Stimulated activated CD8-positive, alpha-beta memory T cell treated with anti-CD3 and anti-CD28 coated beads, Interleukin-15, amount 100 ng/mL, for 24 hours (primary cell): ENCODE measurements around the gene RAB44.
A peak's percentile ranks its signal among the peaks of the same experiment; 100 is the strongest.

ENCODE experiments used
- DNase-seq: peaks from one replicate; pipeline ENCODE4 v3.0.0-alpha.2; 2020; ENCODE audit warnings: low read depth

Gene RAB44

DNA sequence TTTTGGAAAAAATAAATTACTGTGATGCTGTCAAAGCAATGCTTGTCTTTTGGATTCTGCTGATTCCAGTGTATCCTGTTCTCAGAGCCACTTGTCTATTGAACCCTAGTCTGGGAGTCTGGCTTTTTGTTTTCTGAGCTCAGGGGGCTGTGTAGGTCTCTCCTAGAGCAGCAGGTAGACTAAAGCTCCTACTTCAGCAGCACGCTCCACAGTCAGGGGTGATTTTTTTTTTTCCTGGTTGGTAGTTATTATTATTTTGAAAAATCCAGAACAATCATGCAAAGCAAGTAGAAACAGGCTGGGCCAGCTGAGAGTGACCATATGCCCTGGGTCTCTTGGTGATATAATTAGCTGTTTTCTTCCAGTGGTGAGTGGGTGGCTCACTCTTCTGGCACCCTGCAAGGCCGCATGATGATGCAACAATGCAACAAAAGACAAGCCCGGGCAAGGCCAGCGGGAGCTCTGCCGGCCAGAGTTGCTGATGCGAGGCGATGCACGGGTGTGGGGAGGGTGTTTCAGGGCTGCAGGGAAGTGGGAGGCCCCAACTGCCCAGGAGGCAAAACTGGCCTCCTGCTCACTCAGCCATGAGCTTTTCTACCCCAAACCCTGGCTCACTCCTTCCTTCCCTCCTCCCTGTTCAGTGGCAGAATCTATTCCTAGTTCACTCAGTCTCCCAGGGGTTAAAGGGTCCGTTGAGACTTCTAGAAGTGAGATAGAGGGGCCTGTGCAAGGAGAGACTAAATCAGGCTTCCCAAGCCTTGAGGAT lies 30.6 kb upstream of the RAB44 start:
- no peak for DNase-seq

DNA sequence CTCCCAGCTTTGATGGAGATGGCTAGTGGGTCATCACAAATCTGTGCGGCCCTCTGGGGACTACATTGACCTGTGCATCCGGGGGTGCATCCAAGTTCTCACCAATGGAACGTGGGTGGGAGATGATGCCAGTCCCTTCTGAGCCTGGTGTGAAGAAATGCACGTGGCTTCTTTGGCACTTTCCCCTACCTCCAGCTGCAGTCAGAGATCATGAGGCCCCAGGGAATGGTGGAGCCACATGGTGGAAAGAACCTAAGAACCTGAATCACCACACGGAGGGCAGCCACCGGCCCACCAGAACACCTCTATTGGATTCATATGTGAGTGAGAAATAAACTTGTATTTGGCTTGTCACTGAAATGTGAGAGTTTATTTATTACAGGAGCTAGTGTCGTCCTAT lies 29.0 kb upstream of the RAB44 start:
- DNase-seq: no peak

DNA sequence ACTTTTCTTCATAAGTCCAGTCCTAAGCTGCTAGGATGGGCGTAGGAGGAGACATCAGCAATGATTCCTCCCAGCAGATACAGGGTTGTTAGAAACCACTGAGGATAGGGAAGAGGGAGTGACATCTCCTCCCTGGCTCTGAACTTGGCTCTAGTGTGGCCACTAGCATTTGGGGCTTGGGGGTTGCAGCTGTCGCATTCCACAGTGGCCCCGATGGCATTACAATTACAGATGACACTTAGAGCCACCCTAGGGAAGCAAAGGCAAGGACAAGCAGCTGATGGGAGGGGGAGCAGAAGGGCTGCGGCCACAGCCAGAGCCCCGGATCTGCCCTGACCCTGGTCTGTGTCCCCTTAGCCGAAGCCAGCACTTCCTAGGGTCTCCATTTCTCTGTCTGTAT lies 28.6 kb upstream of the RAB44 start:
- DNase-seq: no peak

DNA sequence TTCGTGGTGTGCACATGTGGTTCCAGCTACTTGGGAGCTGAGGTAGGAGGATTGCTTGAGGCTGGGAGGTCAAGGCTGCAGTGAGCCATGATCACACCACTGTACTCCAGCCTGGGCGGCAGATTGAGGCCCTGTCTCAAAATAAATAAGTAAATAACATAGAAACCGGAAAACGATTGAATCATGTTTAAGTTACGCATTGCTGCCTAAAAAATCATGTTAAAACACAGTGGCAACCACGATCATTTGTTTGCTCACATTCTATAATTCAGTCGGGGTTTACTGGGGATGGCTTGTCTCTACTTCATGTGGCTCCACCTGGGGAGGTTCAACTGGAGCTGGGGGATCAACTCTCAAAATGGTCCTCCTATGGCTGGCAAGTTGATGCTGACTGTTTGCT lies 27.4 kb upstream of the RAB44 start:
- no peak for DNase-seq

DNA sequence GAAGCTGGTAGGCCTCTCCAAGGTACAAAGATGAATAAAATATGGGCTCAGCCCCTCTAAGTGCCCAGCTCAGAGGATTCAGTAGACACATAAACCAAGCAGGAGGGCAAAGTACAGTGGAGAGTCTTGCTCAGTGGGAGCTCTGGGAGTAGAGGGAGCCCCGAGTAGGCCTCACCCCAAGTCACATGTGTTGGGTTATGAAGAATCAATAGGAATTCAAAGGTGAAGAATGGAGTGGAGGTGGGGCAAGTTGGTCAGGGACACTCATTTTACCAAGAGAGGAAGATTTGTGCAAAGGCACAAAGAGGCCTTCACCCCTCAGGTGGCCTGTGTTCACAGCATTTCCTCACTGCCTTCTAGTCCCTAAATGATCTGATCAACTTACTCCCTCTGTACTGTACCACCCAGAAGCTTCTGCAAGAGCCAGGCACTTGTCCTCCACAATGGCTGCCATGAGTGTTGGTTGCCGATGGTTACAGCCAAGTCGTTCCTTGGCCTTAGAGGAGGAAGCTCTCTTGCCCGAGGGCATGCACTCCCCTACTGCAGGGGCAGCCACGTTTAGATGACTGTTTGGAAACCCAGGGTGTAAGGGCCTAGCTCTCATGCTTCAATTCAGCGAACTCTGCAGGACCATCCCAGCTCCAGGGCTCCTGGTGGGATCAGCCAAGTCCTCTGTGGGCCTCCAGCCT lies 25.8 kb upstream of the RAB44 start:
- no peak for DNase-seq

DNA sequence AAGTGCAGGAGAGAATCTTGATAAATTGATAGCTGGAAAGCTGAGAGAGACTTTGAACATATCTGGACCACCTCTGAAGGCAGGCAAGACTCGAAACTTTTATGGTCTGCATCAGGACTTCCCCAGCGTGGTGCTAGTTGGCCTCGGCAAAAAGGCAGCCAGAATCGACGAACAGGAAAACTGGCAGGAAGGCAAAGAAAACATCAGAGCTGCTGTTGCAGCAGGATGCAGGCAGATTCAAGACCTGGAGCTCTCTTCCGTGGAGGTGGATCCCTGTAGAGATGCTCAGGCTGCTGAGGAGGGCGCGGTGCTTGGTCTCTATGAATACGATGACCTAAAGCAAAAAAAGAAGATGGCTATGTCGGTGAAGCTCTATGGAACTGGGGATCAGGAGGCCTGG lies 23.7 kb upstream of the RAB44 start:
- DNase-seq: no peak

DNA sequence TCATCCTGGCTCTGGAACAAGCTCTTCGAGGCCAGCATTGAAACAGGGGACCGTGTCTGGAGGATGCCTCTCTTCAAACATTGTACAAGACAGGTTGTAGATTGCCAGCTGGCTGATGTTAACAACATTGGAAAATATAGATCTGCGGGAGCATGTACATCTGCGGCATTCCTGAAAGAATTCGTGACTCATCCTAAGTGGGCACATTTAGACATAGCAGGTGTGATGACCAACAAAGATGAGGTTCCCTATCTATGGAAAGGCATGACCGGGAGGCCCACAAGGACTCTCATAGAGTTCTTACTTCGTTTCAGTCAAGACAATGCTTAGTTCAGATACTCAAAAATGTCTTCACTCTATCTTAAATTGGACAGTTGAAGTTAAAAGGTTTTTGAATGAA lies 22.7 kb upstream of the RAB44 start:
- DNase-seq: no peak

DNA sequence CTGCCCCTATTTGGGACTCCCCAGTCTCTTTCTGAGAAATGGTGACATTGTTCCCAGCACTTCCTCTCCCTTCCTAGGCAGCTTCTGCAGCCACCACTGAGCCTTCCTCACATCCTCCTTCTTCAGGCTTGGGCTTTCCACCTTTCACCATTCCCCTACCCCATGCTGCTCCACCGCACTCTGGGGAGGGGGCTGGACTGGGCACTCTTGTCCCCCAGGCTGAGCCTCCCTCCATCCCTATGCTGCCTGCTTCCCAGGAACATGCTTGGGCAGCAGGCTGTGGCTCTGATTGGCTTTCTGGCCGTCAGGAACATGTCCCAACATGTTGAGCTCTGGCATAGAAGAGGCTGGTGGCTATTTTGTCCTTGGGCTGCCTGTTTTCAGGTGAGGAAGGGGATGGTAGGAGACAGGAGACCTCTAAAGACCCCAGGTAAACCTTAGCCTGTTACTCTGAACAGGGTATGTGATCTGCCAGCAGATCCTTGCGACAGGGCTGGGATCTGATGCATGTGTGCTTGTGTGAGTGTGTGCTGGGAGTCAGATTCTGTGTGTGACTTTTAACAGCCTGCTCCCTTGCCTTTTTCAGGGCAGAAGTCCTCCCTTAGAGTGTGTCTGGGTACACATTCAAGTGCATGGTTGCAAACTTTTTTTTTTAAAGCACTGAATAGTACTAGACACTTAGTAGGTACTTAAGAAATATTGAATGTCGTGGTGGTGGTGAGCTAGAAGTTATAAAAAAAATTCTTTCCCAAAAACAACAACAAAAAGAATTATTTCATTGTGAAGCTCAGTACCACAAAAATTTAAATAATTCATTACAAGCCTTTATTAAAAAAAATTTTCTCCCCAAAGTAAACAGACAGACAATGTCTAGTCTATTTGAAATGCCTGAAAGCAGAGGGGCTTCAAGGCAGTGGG lies 21.2 kb upstream of the RAB44 start:
- no peak for DNase-seq

DNA sequence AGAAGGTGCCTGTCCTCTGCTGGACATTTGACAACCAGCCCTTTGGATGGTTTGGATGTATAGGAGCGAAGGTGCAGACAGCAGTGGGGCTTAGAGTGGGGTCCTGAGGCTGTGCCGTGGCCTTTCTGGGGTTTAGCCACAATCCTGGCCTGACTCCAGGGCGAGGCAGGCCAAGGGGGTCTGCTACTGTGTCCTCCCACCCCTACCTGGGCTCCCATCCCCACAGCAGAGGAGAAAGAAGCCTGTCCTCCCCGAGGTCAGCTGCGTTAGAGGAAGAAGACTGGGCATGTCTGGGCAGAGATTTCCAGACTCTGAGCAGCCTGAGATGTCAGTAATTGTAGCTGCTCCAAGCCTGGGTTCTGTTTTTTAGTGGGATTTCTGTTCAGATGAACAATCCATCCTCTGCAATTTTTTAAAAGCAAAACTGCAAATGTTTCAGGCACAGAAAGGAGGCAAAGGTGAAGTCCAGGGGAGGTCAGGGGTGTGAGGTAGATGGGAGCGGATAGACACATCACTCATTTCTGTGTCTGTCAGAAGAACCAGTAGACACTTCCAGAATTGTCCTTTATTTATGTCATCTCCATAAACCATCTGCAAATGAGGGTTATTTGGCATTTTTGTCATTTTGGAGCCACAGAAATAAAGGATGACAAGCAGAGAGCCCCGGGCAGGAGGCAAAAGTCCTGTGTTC lies 20.4 kb upstream of the RAB44 start:
- DNase-seq: no peak

DNA sequence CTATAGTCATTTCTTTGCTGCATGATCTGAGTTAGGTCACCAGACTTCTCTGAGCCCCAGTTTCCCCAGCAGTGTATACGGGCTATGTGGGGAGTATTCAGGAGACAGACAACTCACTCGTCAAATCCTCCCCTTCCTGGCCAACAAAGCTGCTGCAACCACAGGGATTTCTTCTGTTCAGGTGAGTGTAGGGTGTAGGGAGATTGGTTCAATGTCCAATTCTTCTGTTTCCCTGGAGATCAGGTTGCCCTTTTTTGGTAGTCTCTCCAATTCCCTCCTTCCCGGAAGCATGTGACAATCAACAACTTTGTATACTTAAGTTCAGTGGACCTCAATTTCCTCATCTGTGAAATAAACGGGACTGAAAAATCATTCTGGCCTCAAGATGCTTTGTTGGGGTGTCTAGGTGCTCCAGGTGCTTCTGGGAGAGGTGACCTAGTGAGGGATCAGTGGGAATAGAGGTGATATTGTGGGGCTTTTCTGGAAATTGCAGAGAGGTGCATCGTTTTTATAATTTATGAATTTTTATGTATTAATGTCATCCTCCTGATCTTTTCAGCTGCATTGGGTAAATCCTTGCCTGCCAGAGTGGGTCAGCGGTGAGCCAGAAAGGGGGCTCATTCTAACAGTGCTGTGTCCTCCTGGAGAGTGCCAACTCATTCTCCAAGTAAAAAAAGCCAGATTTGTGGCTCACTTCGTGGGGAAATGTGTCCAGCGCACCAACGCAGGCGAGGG lies 19.7 kb upstream of the RAB44 start:
- DNase-seq: no peak

DNA sequence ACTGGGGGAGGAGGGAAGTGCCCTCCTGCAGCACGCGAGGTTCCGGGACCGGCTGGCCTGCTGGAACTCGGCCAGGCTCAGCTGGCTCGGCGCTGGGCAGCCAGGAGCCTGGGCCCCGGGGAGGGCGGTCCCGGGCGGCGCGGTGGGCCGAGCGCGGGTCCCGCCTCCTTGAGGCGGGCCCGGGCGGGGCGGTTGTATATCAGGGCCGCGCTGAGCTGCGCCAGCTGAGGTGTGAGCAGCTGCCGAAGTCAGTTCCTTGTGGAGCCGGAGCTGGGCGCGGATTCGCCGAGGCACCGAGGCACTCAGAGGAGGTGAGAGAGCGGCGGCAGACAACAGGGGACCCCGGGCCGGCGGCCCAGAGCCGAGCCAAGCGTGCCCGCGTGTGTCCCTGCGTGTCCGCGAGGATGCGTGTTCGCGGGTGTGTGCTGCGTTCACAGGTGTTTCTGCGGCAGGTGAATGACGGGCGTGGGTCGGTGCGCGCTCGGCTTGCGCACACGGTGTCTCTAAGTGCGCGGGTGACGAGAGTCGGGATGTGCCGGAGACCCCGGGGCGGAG lies 19.1 kb upstream of the RAB44 start, which contains the start of gene CDKN1A:
TSS of gene CDKN1A (plus strand) at position 227 of the 555 bp plus-strand sequence. CDS start 5,388 bp downstream, outside the sequence.
- peak; percentile 43 for DNase-seq

DNA sequence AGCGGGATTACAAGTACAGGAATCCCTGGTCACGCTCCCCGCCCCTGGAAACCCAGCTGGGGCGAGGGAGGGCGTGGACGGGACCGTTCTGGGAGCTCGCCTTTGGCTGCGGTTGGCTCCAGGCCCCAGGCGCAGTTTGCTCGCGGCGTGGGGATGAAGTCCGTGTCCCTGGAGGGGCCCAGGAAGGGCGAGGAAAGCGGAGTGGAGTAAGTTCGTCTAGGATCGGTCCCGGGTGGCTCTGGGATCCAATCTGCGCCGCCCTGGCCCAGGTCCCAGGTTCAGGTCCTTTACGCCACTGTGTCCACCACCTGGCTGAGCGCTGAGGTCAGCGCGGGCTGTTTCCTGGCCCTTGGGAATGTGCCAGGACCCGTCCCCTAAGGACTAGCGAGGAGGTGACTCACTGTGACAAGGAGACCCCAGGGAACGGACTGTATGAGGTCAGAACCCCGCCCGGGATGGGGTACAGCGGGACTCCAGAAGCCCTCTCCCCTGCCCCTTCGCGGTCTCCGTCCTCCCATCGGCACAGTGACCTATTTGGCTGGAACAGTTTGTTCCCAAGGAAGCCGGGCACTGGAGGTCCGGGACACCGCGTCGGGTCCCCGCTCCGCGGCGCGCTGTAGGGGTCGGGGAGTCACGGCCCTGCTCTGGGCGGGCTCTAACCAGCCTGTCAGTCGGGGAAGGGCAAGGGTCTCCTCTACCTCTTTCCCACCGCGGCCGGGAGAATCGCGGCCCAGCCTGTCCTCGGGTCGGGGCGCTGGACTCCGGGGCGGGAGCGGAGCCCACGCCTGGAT lies 18.4 kb upstream of the RAB44 start:
- DNase-seq: no peak

DNA sequence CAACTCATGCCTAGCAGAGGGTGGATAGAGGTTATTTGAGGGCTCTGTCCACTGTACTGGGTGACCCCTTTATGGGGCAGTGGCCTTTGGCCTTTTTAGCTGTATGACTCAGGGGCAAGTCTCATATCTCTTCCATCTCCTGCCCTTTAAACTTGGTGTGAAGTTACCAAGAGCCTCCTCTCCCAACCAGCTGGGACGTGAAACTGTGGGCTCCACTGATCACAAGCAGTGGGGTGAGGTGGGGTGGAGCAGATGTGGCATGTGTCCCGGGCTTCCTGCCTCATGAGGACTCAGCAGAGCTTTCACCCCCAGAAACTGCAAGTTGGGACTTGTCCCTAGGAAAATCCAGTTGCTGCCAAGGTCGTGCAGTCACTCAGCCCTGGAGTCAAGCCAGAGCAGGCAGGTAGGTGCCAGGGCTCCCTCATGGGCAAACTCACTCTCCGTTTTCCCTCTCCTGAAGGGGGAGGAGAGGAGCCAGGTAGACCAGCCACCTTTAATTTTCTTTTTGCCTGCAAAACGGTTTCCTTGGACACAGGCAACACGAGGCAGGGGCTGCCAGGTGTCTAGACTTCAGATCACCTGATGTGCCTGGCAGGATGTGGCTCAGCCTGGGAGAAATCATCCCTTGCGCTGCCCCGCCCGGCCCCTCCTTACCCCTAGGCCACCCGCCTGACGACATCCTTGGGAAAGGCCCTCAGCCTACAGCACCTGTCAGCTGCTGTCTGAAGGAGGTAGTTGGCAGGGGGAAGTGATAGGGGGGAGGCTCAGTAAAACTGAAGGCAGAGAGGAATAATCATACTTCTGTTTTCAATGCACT lies 15.1 kb upstream of the RAB44 start:
- DNase-seq: no peak

DNA sequence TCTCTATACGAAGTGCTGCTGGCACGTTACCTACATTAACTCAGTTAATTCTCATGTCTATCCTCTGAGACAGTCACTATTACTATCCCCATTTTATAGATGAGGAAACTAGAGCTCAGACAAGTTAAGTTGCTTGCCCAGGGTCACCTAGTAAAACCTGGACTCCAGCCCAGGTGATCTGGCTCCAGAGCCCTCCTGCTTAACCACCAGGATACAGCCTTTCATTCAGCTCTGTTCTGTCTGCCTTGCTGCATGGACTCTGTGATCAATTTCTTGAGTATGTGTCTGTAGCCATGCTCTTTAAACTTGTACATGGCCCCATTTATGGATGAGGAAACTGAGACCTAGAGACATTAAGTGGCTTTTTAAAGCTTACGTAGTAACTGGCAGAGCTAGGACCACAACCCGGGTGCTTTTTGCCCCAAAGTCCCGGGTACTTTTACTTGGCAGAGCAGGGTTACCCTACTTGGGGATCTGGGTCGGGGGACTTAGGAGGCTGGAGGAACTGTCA lies 14.4 kb upstream of the RAB44 start:
- DNase-seq: no peak

DNA sequence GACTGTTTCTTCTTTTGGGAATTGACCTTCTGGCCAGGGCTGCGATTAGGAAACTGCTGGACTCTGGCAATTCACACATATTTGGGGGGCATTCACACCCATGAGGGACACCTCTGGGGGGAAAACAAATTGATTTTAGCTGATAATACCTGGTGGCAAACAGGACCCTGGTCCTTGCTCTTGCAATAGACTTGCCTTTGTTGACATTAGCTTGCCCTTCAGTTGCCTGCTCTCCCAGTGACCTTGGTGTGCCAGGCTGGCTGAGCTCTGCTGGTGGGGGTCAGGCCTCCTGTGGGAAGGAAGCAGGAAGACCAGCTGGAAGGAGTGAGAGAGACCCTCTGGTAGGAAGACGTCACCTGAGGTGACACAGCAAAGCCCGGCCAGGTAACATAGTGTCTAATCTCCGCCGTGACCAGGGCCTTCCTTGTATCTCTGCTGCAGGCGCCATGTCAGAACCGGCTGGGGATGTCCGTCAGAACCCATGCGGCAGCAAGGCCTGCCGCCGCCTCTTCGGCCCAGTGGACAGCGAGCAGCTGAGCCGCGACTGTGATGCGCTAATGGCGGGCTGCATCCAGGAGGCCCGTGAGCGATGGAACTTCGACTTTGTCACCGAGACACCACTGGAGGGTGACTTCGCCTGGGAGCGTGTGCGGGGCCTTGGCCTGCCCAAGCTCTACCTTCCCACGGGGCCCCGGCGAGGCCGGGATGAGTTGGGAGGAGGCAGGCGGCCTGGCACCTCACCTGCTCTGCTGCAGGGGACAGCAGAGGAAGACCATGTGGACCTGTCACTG lies 13.8 kb upstream of the RAB44 start:
- DNase-seq: no peak

DNA sequence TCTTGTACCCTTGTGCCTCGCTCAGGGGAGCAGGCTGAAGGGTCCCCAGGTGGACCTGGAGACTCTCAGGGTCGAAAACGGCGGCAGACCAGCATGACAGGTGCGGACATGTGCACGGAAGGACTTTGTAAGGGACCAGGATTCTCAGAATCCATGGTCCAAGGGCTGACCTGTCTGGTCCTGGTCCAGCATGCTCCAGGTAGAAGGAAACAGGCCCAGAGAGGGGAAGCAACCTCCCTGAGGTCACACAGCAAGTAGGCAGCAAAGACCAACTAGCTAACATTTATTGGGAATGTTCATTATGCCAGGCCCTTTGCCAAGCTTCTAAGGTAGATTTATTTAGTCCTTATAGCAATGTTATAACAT lies 13.2 kb upstream of the RAB44 start:
- DNase-seq: no peak

DNA sequence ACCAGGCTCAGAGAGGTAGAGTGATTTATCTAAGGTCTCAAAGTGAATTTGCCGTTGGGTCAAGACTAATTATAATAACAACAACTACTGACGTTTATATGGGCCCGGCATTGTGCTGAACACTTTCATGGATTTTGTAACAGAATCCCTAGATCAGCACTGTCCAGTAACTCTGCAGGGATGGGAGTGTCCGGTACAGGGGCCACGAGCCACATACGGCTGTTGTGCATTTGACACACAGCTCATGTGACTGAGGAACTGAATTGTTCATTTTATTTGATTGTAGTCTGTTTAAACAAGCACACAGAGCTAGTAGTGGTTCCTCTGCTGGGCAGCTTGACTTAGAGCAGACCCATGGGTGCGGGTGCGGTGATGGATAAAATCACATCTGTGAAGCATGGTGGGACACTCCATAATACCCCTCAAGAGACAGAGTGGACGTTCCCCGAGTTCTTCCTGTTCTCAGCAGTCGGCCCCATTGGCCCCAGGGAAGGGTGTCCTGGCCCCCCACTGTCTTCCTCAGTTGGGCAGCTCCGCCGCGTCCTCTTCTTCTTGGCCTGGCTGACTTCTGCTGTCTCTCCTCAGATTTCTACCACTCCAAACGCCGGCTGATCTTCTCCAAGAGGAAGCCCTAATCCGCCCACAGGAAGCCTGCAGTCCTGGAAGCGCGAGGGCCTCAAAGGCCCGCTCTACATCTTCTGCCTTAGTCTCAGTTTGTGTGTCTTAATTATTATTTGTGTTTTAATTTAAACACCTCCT lies 12.3 kb upstream of the RAB44 start:
- DNase-seq: no peak
